K562 (cell line): ENCODE measurements around the gene ASPHD1. TPM values are rescaled to one million over a fixed set of nuclear protein-coding genes. Genes with fewer than 3 reads are reported as not detected.

ENCODE experiments used
- CAMTA2 ChIP-seq: fragments of 250-450 bp; sonication (Bioruptor Pico); conservative IDR thresholded peaks from 2 replicates; pipeline ENCODE4 v1.5.1; 2022
- ETV6 ChIP-seq, 3 experiments: fragments of 150-350 bp in 1 of 3; sonication (generic) in 1 of 3; formaldehyde crosslinking in 1 of 3; IDR thresholded peaks; 2 replicates each; pipeline versions ENCODE4 v1.6.1 to v1.8.0; 2014 to 2022; ENCODE audit warnings: borderline replicate concordance in 2 of 3, low read depth in 2 of 3, antibody characterized with exemption in 1 of 3, low read length in 1 of 3, mild to moderate bottlenecking in 1 of 3, missing genetic modification reagents in 1 of 3
- HNRNPH1 ChIP-seq: fragments of 200-400 bp; formaldehyde crosslinking; optimal IDR thresholded peaks from 2 replicates; pipeline ENCODE3; 2017; ENCODE audit warnings: low read depth, mild to moderate bottlenecking, low read length, moderate library complexity
- TCF7L2 ChIP-seq: fragments of 150-350 bp; IDR thresholded peaks from 2 replicates; pipeline ENCODE4 v1.6.1; 2016; ENCODE audit warnings: low read depth, mild to moderate bottlenecking, low read length, moderate library complexity
- THRAP3 ChIP-seq: fragments of 450-650 bp; IDR thresholded peaks from 2 replicates; pipeline ENCODE4 v1.6.1; 2016; ENCODE audit warnings: mild to moderate bottlenecking, inconsistent platforms, borderline replicate concordance
- WHSC1 ChIP-seq: IDR thresholded peaks from one replicate; pipeline ENCODE4 v1.6.1; 2012; ENCODE audit warnings: low read length, control low read depth, inconsistent platforms
- ZFP1 ChIP-seq: fragments of 450-650 bp; formaldehyde crosslinking; IDR thresholded peaks from 2 replicates; pipeline ENCODE4 v1.4.0; 2020; ENCODE audit warnings: mild to moderate bottlenecking, mixed read lengths
- ZFX ChIP-seq: sonication (generic); formaldehyde crosslinking; IDR thresholded peaks from 2 replicates; pipeline ENCODE4 v1.8.0; 2022; ENCODE audit warnings: mild to moderate bottlenecking, missing genetic modification reagents, moderate library complexity
- ZNF174 ChIP-seq: fragments of 250-450 bp; sonication (Bioruptor Pico); IDR thresholded peaks from 2 replicates; pipeline ENCODE4 v1.4.0; 2020; ENCODE audit warnings: mild to moderate bottlenecking
- ZNF586 ChIP-seq: fragments of 450-650 bp; formaldehyde crosslinking; conservative IDR thresholded peaks from 2 replicates; pipeline ENCODE4 v1.4.0; 2020; ENCODE audit warnings: mild to moderate bottlenecking, moderate library complexity
- ZNF668 ChIP-seq: fragments of 250-450 bp; sonication (Bioruptor Pico); IDR thresholded peaks from 2 replicates; pipeline ENCODE4 v1.8.0; 2022; ENCODE audit warnings: mild to moderate bottlenecking, inconsistent platforms
- ZNF77 ChIP-seq: fragments of 250-450 bp; sonication (Bioruptor Pico); IDR thresholded peaks from 2 replicates; pipeline ENCODE4 v1.5.0; 2020
- ZNF79 ChIP-seq: fragments of 250-450 bp; sonication (Bioruptor Pico); IDR thresholded peaks from 2 replicates; pipeline ENCODE4 v1.4.0; 2020; ENCODE audit warnings: low read depth, mild to moderate bottlenecking, moderate library complexity
- polyA plus RNA-seq, 8 experiments: library from polyadenylated mRNA; depleted of rRNA in 4 of 8; stranded (reverse) in 5 of 8; unstranded in 3 of 8; fragments of >200 nt; fragmentation: Nextera tagmentation in 2 of 8; fragmentation: Illumina TruSeq in 1 of 8; extraction: Ambion mirVana in 2 of 8; extraction: Trizol in 1 of 8; gene quantifications; 2 replicates each; pipeline versions ENCODE4 v1.2.1 to v1.2.3, GENCODE V29; 2011 to 2014; ENCODE audit warnings: inconsistent platforms in 1 of 8, missing spikeins in 1 of 8
- total RNA-seq, 7 experiments: library from RNA; depleted of rRNA in 6 of 7; stranded (reverse); fragments of >200 nt in 6 of 7; fragmentation: Illumina TruSeq in 2 of 7; extraction: Trizol in 2 of 7; gene quantifications; 2 replicates each; pipeline versions ENCODE4 v1.2.1 to v1.2.3, GENCODE V29; 2011 to 2021; ENCODE audit warnings: low replicate concordance in 1 of 7
- TF ChIP-seq, protein P1 (sequence below): fragments of 250-450 bp; sonication (Bioruptor Pico); IDR thresholded peaks from 2 replicates; pipeline ENCODE4 v1.4.0; 2020; ENCODE audit warnings: borderline replicate concordance
- TF ChIP-seq, protein P2 (sequence below): IDR thresholded peaks from 2 replicates; pipeline ENCODE4 v1.6.1; 2011; ENCODE audit not compliant: insufficient read length; ENCODE audit errors: extremely low read depth
- TF ChIP-seq, protein P3 (sequence below): fragments of 450-650 bp; IDR thresholded peaks from 2 replicates; pipeline ENCODE4 v1.6.1; 2017; ENCODE audit warnings: mild to moderate bottlenecking, moderate library complexity
- TF ChIP-seq, protein P4 (sequence below), 2 experiments: fragments of 250-450 bp in 1 of 2; fragments of 450-650 bp in 1 of 2; sonication (Bioruptor Pico) in 1 of 2; IDR thresholded peaks; 2 replicates each; pipeline versions ENCODE4 v1.6.1 to v1.8.0; 2016 to 2021; ENCODE audit warnings: mild to moderate bottlenecking in 2 of 2, moderate library complexity in 2 of 2, missing compliant biosample characterization in 1 of 2, missing genetic modification characterization in 1 of 2
- TF ChIP-seq, protein P5 (sequence below): sonication (generic); formaldehyde crosslinking; IDR thresholded peaks from 2 replicates; pipeline ENCODE4 v1.4.0; 2020; ENCODE audit warnings: mild to moderate bottlenecking, missing genetic modification reagents
- TF ChIP-seq, protein P6 (sequence below), 2 experiments: fragments of 450-650 bp in 1 of 2; sonication (generic) in 1 of 2; formaldehyde crosslinking in 1 of 2; IDR thresholded peaks in 1 of 2; conservative IDR thresholded peaks in 1 of 2; 2 replicates each; pipeline versions ENCODE4 v1.6.1 to v1.8.1; 2016 to 2023; ENCODE audit warnings: mild to moderate bottlenecking in 2 of 2, moderate library complexity in 2 of 2, inconsistent platforms in 1 of 2, missing genetic modification reagents in 1 of 2

The ASPHD1 gene
- total and polyA plus RNA-seq, 9 of the 15 experiments (the other 6 are each of a cell fraction or from before 2014, with no cell fraction given): 0.03 to 0.70 (median 0.24) TPM; not detected in 5

DNA sequence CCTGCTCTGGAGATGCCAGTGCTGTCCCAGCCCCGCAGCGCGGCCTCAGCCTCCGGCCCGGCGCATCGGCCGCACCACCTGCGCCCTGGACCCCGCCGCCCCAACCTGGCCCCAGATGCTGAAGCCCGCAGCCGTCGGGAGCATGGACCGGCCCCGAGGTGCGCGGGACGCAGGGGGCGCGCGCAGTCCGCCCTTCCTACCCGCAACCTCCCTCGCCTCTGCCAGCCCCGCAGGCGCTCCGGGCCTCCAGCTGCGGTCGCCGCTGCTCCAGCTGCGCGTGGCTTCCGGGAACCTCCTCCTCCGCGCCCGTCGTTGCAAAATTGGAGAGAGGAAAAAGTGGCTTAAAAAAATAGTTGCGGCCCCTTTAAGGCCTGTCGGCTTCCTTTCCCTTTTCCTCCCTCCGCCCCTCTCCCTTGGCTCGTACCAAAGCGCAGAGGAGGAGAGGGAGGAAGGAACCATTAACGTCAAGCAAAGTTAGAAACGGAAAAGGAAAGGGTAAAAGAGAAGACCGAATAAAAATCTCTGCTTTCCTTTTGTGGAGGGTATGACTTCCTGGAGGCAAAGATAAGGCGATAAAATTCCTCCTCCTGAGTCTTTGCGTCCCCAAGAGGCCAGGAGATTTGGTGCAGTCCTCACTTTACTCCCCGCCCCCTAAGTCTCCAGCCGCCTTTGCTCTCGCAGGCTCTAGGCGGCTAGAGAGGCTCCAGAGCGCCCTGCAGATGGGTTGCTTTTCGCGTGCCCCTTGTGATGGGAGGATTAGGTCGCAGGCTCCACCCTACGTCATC, 37.2 kb upstream of the ASPHD1 start, which contains the start of gene CDIPT (continued):
- TF ChIP-seq, protein P1, sequence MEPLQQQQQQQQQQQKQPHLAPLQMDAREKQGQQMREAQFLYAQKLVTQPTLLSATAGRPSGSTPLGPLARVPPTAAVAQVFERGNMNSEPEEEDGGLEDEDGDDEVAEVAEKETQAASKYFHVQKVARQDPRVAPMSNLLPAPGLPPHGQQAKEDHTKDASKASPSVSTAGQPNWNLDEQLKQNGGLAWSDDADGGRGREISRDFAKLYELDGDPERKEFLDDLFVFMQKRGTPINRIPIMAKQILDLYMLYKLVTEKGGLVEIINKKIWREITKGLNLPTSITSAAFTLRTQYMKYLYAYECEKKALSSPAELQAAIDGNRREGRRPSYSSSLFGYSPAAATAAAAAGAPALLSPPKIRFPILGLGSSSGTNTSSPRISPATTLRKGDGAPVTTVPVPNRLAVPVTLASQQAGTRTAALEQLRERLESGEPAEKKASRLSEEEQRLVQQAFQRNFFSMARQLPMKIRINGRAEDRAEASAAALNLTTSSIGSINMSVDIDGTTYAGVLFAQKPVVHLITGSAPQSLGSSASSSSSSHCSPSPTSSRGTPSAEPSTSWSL (CRISPR knock-in tag): no peak
- no peak for TF ChIP-seq ZFP1 (CRISPR knock-in tag)
- no peak for TF ChIP-seq ZNF668
- TF ChIP-seq ZNF79 (CRISPR knock-in tag): no peak
- no peak for TF ChIP-seq THRAP3
- TF ChIP-seq ZNF174: no peak
- TF ChIP-seq, protein P2, sequence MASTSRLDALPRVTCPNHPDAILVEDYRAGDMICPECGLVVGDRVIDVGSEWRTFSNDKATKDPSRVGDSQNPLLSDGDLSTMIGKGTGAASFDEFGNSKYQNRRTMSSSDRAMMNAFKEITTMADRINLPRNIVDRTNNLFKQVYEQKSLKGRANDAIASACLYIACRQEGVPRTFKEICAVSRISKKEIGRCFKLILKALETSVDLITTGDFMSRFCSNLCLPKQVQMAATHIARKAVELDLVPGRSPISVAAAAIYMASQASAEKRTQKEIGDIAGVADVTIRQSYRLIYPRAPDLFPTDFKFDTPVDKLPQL: no peak
- no peak for TF ChIP-seq ZNF586
- TF ChIP-seq WHSC1: no peak
- TF ChIP-seq ETV6 (IDR thresholded peaks at IDR 0.05; ENCODE audit: borderline replicate concordance in 1 of 2, low read depth in 2 of 2, low read length in 1 of 2): peak; percentile 47 to 79; a peak in 2 of 4 replicates
- TF ChIP-seq ETV6 (CRISPR knock-in tag; IDR thresholded peaks at IDR 0.05; ENCODE audit: borderline replicate concordance): no peak
- TF ChIP-seq CAMTA2 (CRISPR knock-in tag): no peak
- TF ChIP-seq, protein P3, sequence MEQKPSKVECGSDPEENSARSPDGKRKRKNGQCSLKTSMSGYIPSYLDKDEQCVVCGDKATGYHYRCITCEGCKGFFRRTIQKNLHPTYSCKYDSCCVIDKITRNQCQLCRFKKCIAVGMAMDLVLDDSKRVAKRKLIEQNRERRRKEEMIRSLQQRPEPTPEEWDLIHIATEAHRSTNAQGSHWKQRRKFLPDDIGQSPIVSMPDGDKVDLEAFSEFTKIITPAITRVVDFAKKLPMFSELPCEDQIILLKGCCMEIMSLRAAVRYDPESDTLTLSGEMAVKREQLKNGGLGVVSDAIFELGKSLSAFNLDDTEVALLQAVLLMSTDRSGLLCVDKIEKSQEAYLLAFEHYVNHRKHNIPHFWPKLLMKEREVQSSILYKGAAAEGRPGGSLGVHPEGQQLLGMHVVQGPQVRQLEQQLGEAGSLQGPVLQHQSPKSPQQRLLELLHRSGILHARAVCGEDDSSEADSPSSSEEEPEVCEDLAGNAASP: no peak
- peak; percentile 97 for TF ChIP-seq TCF7L2
- TF ChIP-seq, protein P4, sequence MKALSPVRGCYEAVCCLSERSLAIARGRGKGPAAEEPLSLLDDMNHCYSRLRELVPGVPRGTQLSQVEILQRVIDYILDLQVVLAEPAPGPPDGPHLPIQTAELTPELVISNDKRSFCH (CRISPR knock-in tag; IDR thresholded peaks at IDR 0.05): no peak
- TF ChIP-seq, protein P4 (tag; IDR thresholded peaks at IDR 0.05): 0 out of 2 replicates have a peak, but pooled peaks have one; percentile 8
- TF ChIP-seq ZNF77 (CRISPR knock-in tag): no peak
- TF ChIP-seq, protein P5, sequence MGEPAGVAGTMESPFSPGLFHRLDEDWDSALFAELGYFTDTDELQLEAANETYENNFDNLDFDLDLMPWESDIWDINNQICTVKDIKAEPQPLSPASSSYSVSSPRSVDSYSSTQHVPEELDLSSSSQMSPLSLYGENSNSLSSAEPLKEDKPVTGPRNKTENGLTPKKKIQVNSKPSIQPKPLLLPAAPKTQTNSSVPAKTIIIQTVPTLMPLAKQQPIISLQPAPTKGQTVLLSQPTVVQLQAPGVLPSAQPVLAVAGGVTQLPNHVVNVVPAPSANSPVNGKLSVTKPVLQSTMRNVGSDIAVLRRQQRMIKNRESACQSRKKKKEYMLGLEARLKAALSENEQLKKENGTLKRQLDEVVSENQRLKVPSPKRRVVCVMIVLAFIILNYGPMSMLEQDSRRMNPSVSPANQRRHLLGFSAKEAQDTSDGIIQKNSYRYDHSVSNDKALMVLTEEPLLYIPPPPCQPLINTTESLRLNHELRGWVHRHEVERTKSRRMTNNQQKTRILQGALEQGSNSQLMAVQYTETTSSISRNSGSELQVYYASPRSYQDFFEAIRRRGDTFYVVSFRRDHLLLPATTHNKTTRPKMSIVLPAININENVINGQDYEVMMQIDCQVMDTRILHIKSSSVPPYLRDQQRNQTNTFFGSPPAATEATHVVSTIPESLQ (CRISPR knock-in tag): no peak
- TF ChIP-seq HNRNPH1: no peak
- peak; percentile 53 for TF ChIP-seq ZFX (CRISPR knock-in tag)
- TF ChIP-seq, protein P6, sequence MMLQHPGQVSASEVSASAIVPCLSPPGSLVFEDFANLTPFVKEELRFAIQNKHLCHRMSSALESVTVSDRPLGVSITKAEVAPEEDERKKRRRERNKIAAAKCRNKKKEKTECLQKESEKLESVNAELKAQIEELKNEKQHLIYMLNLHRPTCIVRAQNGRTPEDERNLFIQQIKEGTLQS (IDR thresholded peaks at IDR 0.05): peak; percentile 65; the same call in 1 of the 2 replicates
- TF ChIP-seq, protein P6 (CRISPR knock-in tag; conservative IDR thresholded peaks at IDR 0.05): no peak
